Ovary (tissue), 9 donors: ENCODE measurements around the gene TMSB10. TPM values are rescaled to one million over a fixed set of nuclear protein-coding genes. Genes with fewer than 3 reads are reported as not detected.
"Not testable (repeated sequence)": the region's sequence is repeated elsewhere in the genome, so short reads cannot be mapped to it uniquely, and the experiment has no call there.

Experiments
- DNase-seq, 5 donors: peaks; one replicate each; pipeline ENCODE4 v3.0.0-alpha.2; 2019 to 2020
- H3K27ac ChIP-seq, 2 donors: fragments of 200-600 bp; one replicate each; pipeline versions ENCODE4 v1.5.1 to v1.8.0; 2019 to 2022
- H3K27me3 ChIP-seq: fragments of 200-600 bp; one replicate; pipeline ENCODE4 v1.8.0; 2022
- H3K36me3 ChIP-seq: fragments of 200-600 bp; sonication (generic); one replicate; pipeline ENCODE4 v1.5.1; 2019
- H3K4me1 ChIP-seq: one replicate; pipeline ENCODE4 v1.8.1; 2013; ENCODE audit warnings: mild to moderate bottlenecking, moderate library complexity; ENCODE audit not compliant: insufficient read depth
- H3K4me3 ChIP-seq: fragments of 200-600 bp; sonication (generic); one replicate; pipeline ENCODE4 v1.5.1; 2017
- H3K9me3 ChIP-seq, 2 donors: fragments of 200-600 bp in 1 of 2; sonication (generic) in 1 of 2; one replicate each; pipeline versions ENCODE4 v1.5.1 to v1.8.1; 2013 to 2019; ENCODE audit warnings: mild to moderate bottlenecking in 1 of 2, moderate library complexity in 1 of 2
- CTCF ChIP-seq, 3 donors: fragments of 450-650 bp in 2 of 3; fragments of 200-600 bp in 1 of 3; IDR thresholded peaks; one replicate each; pipeline versions ENCODE4 v1.5.1 to v1.8.0; 2016 to 2022; ENCODE audit warnings: antibody characterized with exemption in 3 of 3, mild to moderate bottlenecking in 1 of 3
- EP300 ChIP-seq: sonication (generic); formaldehyde crosslinking; IDR thresholded peaks from one replicate; pipeline ENCODE4 v1.6.1; 2017; ENCODE audit warnings: antibody characterized with exemption
- POLR2A ChIP-seq: fragments of 450-650 bp; IDR thresholded peaks from one replicate; pipeline ENCODE4 v1.6.1; 2017; ENCODE audit warnings: antibody characterized with exemption, mild to moderate bottlenecking, moderate library complexity
- WGBS, 3 donors: extraction: QIAGEN DNeasy Blood & Tissue Kit in 1 of 3; methylation state at CpG; one replicate each; pipeline versions ENCODE4 v1.1.5 to v1.1.7; 2013 to 2017; 5-methylcytosine and 5-hydroxymethylcytosine counted together
- intact Hi-C, 4 donors: fragments of 100-400 bp; cut with DNase I; formaldehyde crosslinking; loops; one replicate each; pipeline versions ENCODE4 v1.11.0 to v1.15.1; 2022 to 2023
- polyA plus RNA-seq, 2 donors: library from polyadenylated mRNA; stranded (reverse); fragments of 200-250 nt in 1 of 2; fragments of 350-450 nt in 1 of 2; fragmentation: Illumina TruSeq in 1 of 2; extraction: RNeasy Lipid Tissue Mini Kit (QIAGEN cat#74804) in 1 of 2; gene quantifications; one replicate each; pipeline ENCODE4 v1.2.3, GENCODE V29; 2013 to 2014
- total RNA-seq, 7 donors: library from RNA; depleted of rRNA in 2 of 7; stranded (reverse); fragments of >200 nt in 2 of 7; fragmentation: NEBNext Ultra II Directional in 3 of 7; extraction: Animal tissue kit (Norgen Biotek cat#: 25700) in 3 of 7; gene quantifications; one replicate each; pipeline versions ENCODE4 v1.1.0 to v1.2.4, GENCODE V29; 2016 to 2023
- donor health status: DM: no; HTN: no; CAD: no; lungs with moderate emphysema.
- donor health status: DM: no; HTN: no; CAD: no.
- donor health status: Bipolar disorder and iron deficiency.
- donor health status: DM: yes; HTN: yes; CAD: no.
- donor health status: DM: no; HTN: no; CAD: no.
- donor health status: DM: yes; HTN: yes; CAD: no.

Gene TMSB10
- total and polyA plus RNA-seq, 9 donors = 1,247 to 5,558 (median 2,639) TPM

- intact Hi-C loops = no loop called here
- no peak overlapping the region for H3K4me3 ChIP-seq
- no peaks in the 10 kb centered on the region for H3K9me3 ChIP-seq
- no peak for TF ChIP-seq CTCF (IDR thresholded peaks at IDR 0.05)
- TF ChIP-seq EP300 = no peak
- no peak for TF ChIP-seq POLR2A
- no peak for DNase-seq
- H3K36me3 ChIP-seq = no peaks in the 10 kb centered on the region
- 59 to 76% (median 76%) methylated on average over 6 of the region's 6 CpGs for WGBS, 3 donors
- no peaks in the 10 kb centered on the region for H3K27me3 ChIP-seq
- H3K27ac ChIP-seq = no peak overlapping the region
- H3K4me1 ChIP-seq = no peaks in the 10 kb centered on the region
Measured at GRCh38 chr2:84865181-84865783, 40.2 kb upstream of the TMSB10 start.

- peak in 1 of 5 donors; percentile 28 for DNase-seq
- intact Hi-C loops = no loop called here
- Histone ChIP-seq H3K27me3 (no peaks in the 10 kb centered on the region), H3K4me3 (no peak overlapping the region), H3K27ac (no peak overlapping the region), H3K9me3 (no peaks in the 10 kb centered on the region), H3K36me3 (no peaks in the 10 kb centered on the region), H3K4me1 (no peaks in the 10 kb centered on the region)
- no peak for TF ChIP-seq CTCF (IDR thresholded peaks at IDR 0.05)
- TF ChIP-seq POLR2A = no peak
- TF ChIP-seq EP300 = no peak
- 19 to 35% (median 27%) methylated on average over 3 of the region's 3 CpGs for WGBS, 3 donors
Measured at GRCh38 chr2:84866122-84866521, 39.3 kb upstream of the TMSB10 start.

GRCh38 chr2:84868327-84868726 lies 37.1 kb upstream of the TMSB10 start:
- not testable (repeated sequence) for H3K27ac ChIP-seq

GRCh38 chr2:84870306-84870705 lies 35.1 kb upstream of the TMSB10 start:
- 87 to 93% (median 93%) methylated on average over 11 of the region's 11 CpGs for WGBS, 3 donors
- no peak for TF ChIP-seq CTCF (IDR thresholded peaks at IDR 0.05)
- no peak for TF ChIP-seq EP300
- TF ChIP-seq POLR2A = no peak
- no peaks in the 10 kb centered on the region for H3K4me1 ChIP-seq
- no peaks in the 10 kb centered on the region for H3K9me3 ChIP-seq
- H3K27ac ChIP-seq = no peak overlapping the region
- intact Hi-C loops = loop anchor here in 1 of 4 donors (10.0 kb wide), 1 partner anchor 376 kb away; no protein-coding TSS in a partner anchor
- H3K36me3 ChIP-seq = no peaks in the 10 kb centered on the region
- H3K27me3 ChIP-seq = no peaks in the 10 kb centered on the region
- DNase-seq = no peak
- no peak overlapping the region for H3K4me3 ChIP-seq

More at GRCh38 chr2:84868327-84868726, 37.1 kb upstream of the TMSB10 start:
- intact Hi-C loops, H3K4me3 ChIP-seq, H3K36me3 ChIP-seq, H3K9me3 ChIP-seq, H3K4me1 ChIP-seq, DNase-seq, H3K27me3 ChIP-seq: not testable (repeated sequence)
- WGBS, 3 donors = 93 to 97% (median 95%) methylated on average over 3 to 4 of the region's 4 CpGs

GRCh38 chr2:84872691-84873090 lies 32.8 kb upstream of the TMSB10 start:
- not testable (repeated sequence) for DNase-seq, H3K36me3 ChIP-seq, H3K27me3 ChIP-seq, H3K9me3 ChIP-seq, H3K4me1 ChIP-seq, H3K27ac ChIP-seq, H3K4me3 ChIP-seq
- 89 to 93% (median 93%) methylated on average over 9 of the region's 9 CpGs for WGBS, 3 donors
- intact Hi-C loops = loop anchor here in 1 of 4 donors (10.0 kb wide), 1 partner anchor 378 kb away; no protein-coding TSS in a partner anchor
